Right lobe of liver (tissue), 6 donors: Measurements from ENCODE around the gene ATP10A. TPM values are rescaled to one million over a fixed set of nuclear protein-coding genes. Genes with fewer than 3 reads are reported as not detected.

ENCODE experiments used
- ATAC-seq, 4 donors: fragments of 200-7000 bp; cut with Tn5 transposase; one replicate each; pipeline ENCODE4 v1.9.1; 2020; ENCODE audit warnings: mild to moderate bottlenecking in 4 of 4, moderate library complexity in 4 of 4
- DNase-seq, 3 donors: peaks; one replicate each; pipeline ENCODE4 v3.0.0-alpha.2; 2020
- H3K27ac ChIP-seq, 3 donors: fragments of 200-600 bp; one replicate each; pipeline ENCODE4 v1.8.0; 2022
- H3K27me3 ChIP-seq, 2 donors: fragments of 200-600 bp; one replicate each; pipeline ENCODE4 v1.8.0; 2022
- H3K36me3 ChIP-seq, 4 donors: fragments of 200-600 bp; sonication (generic) in 1 of 4; one replicate each; pipeline versions ENCODE4 v1.5.1 to v1.8.0; 2017 to 2022; ENCODE audit warnings: control low read depth in 1 of 4
- H3K4me1 ChIP-seq, 4 donors: fragments of 200-600 bp; sonication (generic) in 1 of 4; one replicate each; pipeline versions ENCODE4 v1.5.1 to v1.8.0; 2017 to 2022; ENCODE audit warnings: control low read depth in 1 of 4
- H3K4me3 ChIP-seq, 3 donors: fragments of 200-600 bp; one replicate each; pipeline ENCODE4 v1.8.0; 2022
- H3K9me3 ChIP-seq, 4 donors: fragments of 200-600 bp; sonication (generic) in 1 of 4; one replicate each; pipeline versions ENCODE4 v1.5.1 to v1.8.0; 2017 to 2022; ENCODE audit warnings: control low read depth in 1 of 4
- CTCF ChIP-seq, 4 donors: fragments of 200-600 bp in 3 of 4; fragments of 450-650 bp in 1 of 4; IDR thresholded peaks; one replicate each; pipeline versions ENCODE4 v1.5.1 to v1.8.0; 2016 to 2022; ENCODE audit warnings: antibody characterized with exemption in 4 of 4, mild to moderate bottlenecking in 2 of 4
- POLR2A ChIP-seq: fragments of 450-650 bp; IDR thresholded peaks from one replicate; pipeline ENCODE4 v1.6.1; 2017; ENCODE audit warnings: antibody characterized with exemption, mild to moderate bottlenecking
- WGBS: methylation state at CpG from one replicate; pipeline ENCODE4 v1.1.6; 2018; ENCODE audit warnings: low coverage, low lambda C conversion rate; ENCODE audit not compliant: insufficient coverage; ENCODE audit errors: missing lambda C conversion rate; 5-methylcytosine and 5-hydroxymethylcytosine counted together
- intact Hi-C, 2 donors: fragments of 100-400 bp; cut with DNase I; formaldehyde crosslinking; loops; one replicate each; pipeline versions ENCODE4 v1.11.2 to v1.14.1; 2022
- total RNA-seq, 6 experiments: library from RNA; depleted of rRNA in 2 of 6; stranded (reverse); fragments of >200 nt in 2 of 6; fragmentation: NEBNext Ultra II Directional in 3 of 6; extraction: Animal tissue kit (Norgen Biotek cat#: 25700) in 3 of 6; gene quantifications; one replicate each; pipeline versions ENCODE4 v1.1.0 to v1.2.4, GENCODE V29; 2016 to 2023
- donor health status: DM: no; HTN: yes; CAD: no.
- donor health status: DM: no; HTN: no; CAD: no.
- donor health status: DM: no; HTN: no; CAD: no.
- donor health status: DM: no; HTN: yes; CAD: no.
- donor health status: DM: no; HTN: yes; CAD: no.

ATP10A gene
- total RNA-seq, 6 experiments from 2014 or later, result 0.15 to 1.00 (median 0.34) TPM

GRCh38 chr15:25866874-25867273 lies 3.7 kb upstream of the ATP10A start:
- intact Hi-C loops, result no loop called here
- Histone ChIP-seq H3K27ac (no peak overlapping the region), H3K4me1 (peaks cover 0 to 4% (median 0%) of the 10 kb centered on the region in 4 donors), H3K4me3 (no peak overlapping the region), H3K9me3 (no peaks in the 10 kb centered on the region), H3K36me3 (no peaks in the 10 kb centered on the region), H3K27me3 (no peaks in the 10 kb centered on the region)
- TF ChIP-seq CTCF (IDR thresholded peaks at IDR 0.05) (no peak), POLR2A (no peak)
- DNase-seq (no peak), ATAC-seq (no peak)
- 82% methylated on average over 7 of the region's 7 CpGs for WGBS

- no peaks in the 10 kb centered on the region for H3K9me3 ChIP-seq
- DNase-seq (no peak), ATAC-seq (no peak)
- intact Hi-C loops, result no loop called here
- H3K27ac ChIP-seq, result no peak overlapping the region
- H3K4me3 ChIP-seq, result no peak overlapping the region
- TF ChIP-seq CTCF (IDR thresholded peaks at IDR 0.05) (no peak), POLR2A (no peak)
- H3K27me3 ChIP-seq, result no peaks in the 10 kb centered on the region
- peaks cover 0 to 4% (median 0%) of the 10 kb centered on the region in 4 donors for H3K4me1 ChIP-seq
- 70% methylated on average over 7 of the region's 8 CpGs for WGBS
- no peaks in the 10 kb centered on the region for H3K36me3 ChIP-seq
These were observed 3.1 kb upstream of the ATP10A start for GRCh38 chr15:25866251-25866650.

GRCh38 chr15:25864966-25865365 lies 1.8 kb upstream of the ATP10A start:
- WGBS, result 80% methylated on average over 1 of the region's 3 CpGs
- intact Hi-C loops, result no loop called here
- DNase-seq (no peak), ATAC-seq (no peak)
- H3K4me3 ChIP-seq, result no peak overlapping the region
- no peak overlapping the region for H3K27ac ChIP-seq
- no peaks in the 10 kb centered on the region for H3K27me3 ChIP-seq
- TF ChIP-seq POLR2A (no peak), CTCF (IDR thresholded peaks at IDR 0.05) (no peak)
- no peaks in the 10 kb centered on the region for H3K36me3 ChIP-seq
- H3K4me1 ChIP-seq, result peaks cover 0 to 4% (median 0%) of the 10 kb centered on the region in 4 donors
- H3K9me3 ChIP-seq, result no peaks in the 10 kb centered on the region

GRCh38 chr15:25863968-25864580 lies 947 bp upstream of the ATP10A start:
- no peak overlapping the region for H3K27ac ChIP-seq
- no peaks in the 10 kb centered on the region for H3K9me3 ChIP-seq
- H3K4me3 ChIP-seq, result no peak overlapping the region
- no peaks in the 10 kb centered on the region for H3K27me3 ChIP-seq
- no peak for DNase-seq
- no peak for ATAC-seq
- H3K36me3 ChIP-seq, result no peaks in the 10 kb centered on the region
- WGBS, result 60% methylated on average over 9 of the region's 21 CpGs
- intact Hi-C loops, result no loop called here
- TF ChIP-seq CTCF (IDR thresholded peaks at IDR 0.05) (no peak), POLR2A (no peak)
- peaks cover 0 to 4% (median 0%) of the 10 kb centered on the region in 4 donors for H3K4me1 ChIP-seq
